Measurements from ENCODE around the gene HAT1. TPM values are rescaled to one million over a fixed set of nuclear protein-coding genes. Genes with fewer than 3 reads are reported as not detected.

The HAT1 gene
- total RNA-seq = 40.5 and 41.2 TPM in 2 replicates
- long read RNA-seq, transcript HAT1-203 (10 exons, 1,567 nt) = minor isoform, 7 of 281 reads
- long read RNA-seq, transcript HAT1-201 (11 exons, 1,626 nt) = major isoform, 238 of 281 reads
- long read RNA-seq, partial matches to known transcripts = 18 of 281 reads
- long read RNA-seq, other reads (novel, unspliced or antisense) = 18 of 281 reads

GRCh38 chr2:171922230-171923022 lies at the start of gene HAT1:
TSS of gene HAT1 (plus strand) at chr2:171922461. CDS start at chr2:171922501, 40 bp downstream.
- peak; percentile 95 for DNase-seq (ENCODE audit: low spot score, unreplicated experiment)
- peaks cover 2% of the 10 kb centered on the region for H3K36me3 Mint-ChIP-seq (ENCODE audit: insufficient read depth)
- H3K4me3 Mint-ChIP-seq (ENCODE audit: low read depth) = peak within 1 kb of the TSS; percentile 87
- H3K27ac Mint-ChIP-seq = peak within 1 kb of the TSS; percentile 97
- peaks cover 12% of the 10 kb centered on the region for H3K4me1 Mint-ChIP-seq (ENCODE audit: low read depth)
- peaks cover 5% of the 10 kb centered on the region for H3K27me3 Mint-ChIP-seq
- TF ChIP-seq, protein P1, sequence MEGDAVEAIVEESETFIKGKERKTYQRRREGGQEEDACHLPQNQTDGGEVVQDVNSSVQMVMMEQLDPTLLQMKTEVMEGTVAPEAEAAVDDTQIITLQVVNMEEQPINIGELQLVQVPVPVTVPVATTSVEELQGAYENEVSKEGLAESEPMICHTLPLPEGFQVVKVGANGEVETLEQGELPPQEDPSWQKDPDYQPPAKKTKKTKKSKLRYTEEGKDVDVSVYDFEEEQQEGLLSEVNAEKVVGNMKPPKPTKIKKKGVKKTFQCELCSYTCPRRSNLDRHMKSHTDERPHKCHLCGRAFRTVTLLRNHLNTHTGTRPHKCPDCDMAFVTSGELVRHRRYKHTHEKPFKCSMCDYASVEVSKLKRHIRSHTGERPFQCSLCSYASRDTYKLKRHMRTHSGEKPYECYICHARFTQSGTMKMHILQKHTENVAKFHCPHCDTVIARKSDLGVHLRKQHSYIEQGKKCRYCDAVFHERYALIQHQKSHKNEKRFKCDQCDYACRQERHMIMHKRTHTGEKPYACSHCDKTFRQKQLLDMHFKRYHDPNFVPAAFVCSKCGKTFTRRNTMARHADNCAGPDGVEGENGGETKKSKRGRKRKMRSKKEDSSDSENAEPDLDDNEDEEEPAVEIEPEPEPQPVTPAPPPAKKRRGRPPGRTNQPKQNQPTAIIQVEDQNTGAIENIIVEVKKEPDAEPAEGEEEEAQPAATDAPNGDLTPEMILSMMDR (IDR thresholded peaks at IDR 0.05; ENCODE audit: unreplicated experiment) = no peak
- no peaks in the 10 kb centered on the region for H3K9me3 Mint-ChIP-seq (ENCODE audit: low read depth)

DNA sequence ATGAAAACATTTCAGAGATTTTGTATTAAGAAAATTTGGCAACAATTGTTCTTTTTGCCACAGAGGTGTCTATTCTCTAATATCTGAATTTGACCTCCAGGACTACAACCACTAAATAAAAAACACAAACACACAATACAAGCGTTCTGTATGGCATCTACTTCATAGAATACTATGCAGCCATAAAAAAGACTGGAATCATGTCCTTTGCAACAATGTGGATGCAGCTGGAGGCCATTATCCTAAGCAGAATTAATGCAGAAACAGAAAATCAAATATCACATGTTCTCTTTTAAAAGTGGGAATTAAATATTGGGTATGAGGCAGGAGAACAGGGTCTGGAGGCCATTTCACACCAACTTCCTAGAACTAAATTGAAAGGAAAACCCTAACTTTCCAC lies 47.7 kb upstream of the HAT1 start:
- Mint-ChIP-seq H3K9me3 (ENCODE audit: low read depth) (peaks cover 6% of the 10 kb centered on the region), H3K27ac (no peak overlapping the region), H3K27me3 (peaks cover 42% of the 10 kb centered on the region), H3K4me1 (ENCODE audit: low read depth) (peaks cover 9% of the 10 kb centered on the region), H3K36me3 (ENCODE audit: insufficient read depth) (peaks cover 11% of the 10 kb centered on the region), H3K4me3 (ENCODE audit: low read depth) (no peak overlapping the region)
- no peak for DNase-seq (ENCODE audit: low spot score, unreplicated experiment)
- TF ChIP-seq, protein P1 (IDR thresholded peaks at IDR 0.05; ENCODE audit: unreplicated experiment) = no peak

GRCh38 chr2:171874963-171875362 lies 47.3 kb upstream of the HAT1 start:
- Mint-ChIP-seq H3K27me3 (peaks cover 46% of the 10 kb centered on the region), H3K9me3 (ENCODE audit: low read depth) (peaks cover 6% of the 10 kb centered on the region), H3K27ac (no peak overlapping the region), H3K36me3 (ENCODE audit: insufficient read depth) (peaks cover 11% of the 10 kb centered on the region), H3K4me1 (ENCODE audit: low read depth) (peaks cover 10% of the 10 kb centered on the region), H3K4me3 (ENCODE audit: low read depth) (no peak overlapping the region)
- DNase-seq (ENCODE audit: low spot score, unreplicated experiment) = no peak
- TF ChIP-seq, protein P1 (IDR thresholded peaks at IDR 0.05; ENCODE audit: unreplicated experiment) = no peak

- no peak overlapping the region for H3K4me3 Mint-ChIP-seq (ENCODE audit: low read depth)
- DNase-seq (ENCODE audit: low spot score, unreplicated experiment) = no peak
- H3K4me1 Mint-ChIP-seq (ENCODE audit: low read depth) = peaks cover 10% of the 10 kb centered on the region
- H3K27ac Mint-ChIP-seq = no peak overlapping the region
- TF ChIP-seq, protein P1 (IDR thresholded peaks at IDR 0.05; ENCODE audit: unreplicated experiment) = no peak
- H3K27me3 Mint-ChIP-seq = peaks cover 60% of the 10 kb centered on the region
- H3K36me3 Mint-ChIP-seq (ENCODE audit: insufficient read depth) = peaks cover 10% of the 10 kb centered on the region
- H3K9me3 Mint-ChIP-seq (ENCODE audit: low read depth) = peaks cover 6% of the 10 kb centered on the region
Measured at GRCh38 chr2:171878481-171878993, 43.7 kb upstream of the HAT1 start.

DNA sequence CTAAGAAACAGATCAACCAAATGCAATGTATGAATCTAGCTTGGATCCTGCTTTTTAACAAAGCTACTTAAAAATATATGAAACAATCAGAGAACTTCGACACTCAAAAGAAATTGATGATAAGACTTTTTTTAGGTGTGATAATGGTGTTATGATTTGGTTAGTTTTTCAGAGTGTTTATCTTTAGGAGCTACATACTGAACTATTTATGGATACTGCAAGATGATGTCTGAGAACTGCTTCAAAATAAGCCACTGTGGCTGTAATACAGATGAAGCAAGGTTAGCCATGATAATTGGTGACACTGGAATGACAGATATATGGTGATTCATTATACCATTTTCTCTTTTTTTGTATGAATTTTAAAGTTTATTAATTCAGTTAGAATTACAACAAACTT lies 42.4 kb upstream of the HAT1 start:
- H3K9me3 Mint-ChIP-seq (ENCODE audit: low read depth) = peaks cover 3% of the 10 kb centered on the region
- peaks cover 4% of the 10 kb centered on the region for H3K36me3 Mint-ChIP-seq (ENCODE audit: insufficient read depth)
- peaks cover 60% of the 10 kb centered on the region for H3K27me3 Mint-ChIP-seq
- H3K4me3 Mint-ChIP-seq (ENCODE audit: low read depth) = no peak overlapping the region
- H3K4me1 Mint-ChIP-seq (ENCODE audit: low read depth) = peaks cover 10% of the 10 kb centered on the region
- TF ChIP-seq, protein P1 (IDR thresholded peaks at IDR 0.05; ENCODE audit: unreplicated experiment) = no peak
- no peak overlapping the region for H3K27ac Mint-ChIP-seq
- no peak for DNase-seq (ENCODE audit: low spot score, unreplicated experiment)
